ENCODE results near the gene BHLHE40.

BHLHE40 gene

GRCh38 chr3:5020242-5020722 lies 41.0 kb downstream of the BHLHE40 start:
- H3K36me3 Mint-ChIP-seq (ENCODE audit: low read depth) = no peaks in the 10 kb centered on the region
- no peak overlapping the region for H3K27ac Mint-ChIP-seq
- peaks cover 5% of the 10 kb centered on the region for H3K4me1 Mint-ChIP-seq
- H3K27me3 Mint-ChIP-seq (ENCODE audit: low read depth) = peaks cover 16% of the 10 kb centered on the region
- no peak overlapping the region for H3K4me3 Mint-ChIP-seq
- no peaks in the 10 kb centered on the region for H3K9me3 Mint-ChIP-seq
- TF ChIP-seq, protein P1, sequence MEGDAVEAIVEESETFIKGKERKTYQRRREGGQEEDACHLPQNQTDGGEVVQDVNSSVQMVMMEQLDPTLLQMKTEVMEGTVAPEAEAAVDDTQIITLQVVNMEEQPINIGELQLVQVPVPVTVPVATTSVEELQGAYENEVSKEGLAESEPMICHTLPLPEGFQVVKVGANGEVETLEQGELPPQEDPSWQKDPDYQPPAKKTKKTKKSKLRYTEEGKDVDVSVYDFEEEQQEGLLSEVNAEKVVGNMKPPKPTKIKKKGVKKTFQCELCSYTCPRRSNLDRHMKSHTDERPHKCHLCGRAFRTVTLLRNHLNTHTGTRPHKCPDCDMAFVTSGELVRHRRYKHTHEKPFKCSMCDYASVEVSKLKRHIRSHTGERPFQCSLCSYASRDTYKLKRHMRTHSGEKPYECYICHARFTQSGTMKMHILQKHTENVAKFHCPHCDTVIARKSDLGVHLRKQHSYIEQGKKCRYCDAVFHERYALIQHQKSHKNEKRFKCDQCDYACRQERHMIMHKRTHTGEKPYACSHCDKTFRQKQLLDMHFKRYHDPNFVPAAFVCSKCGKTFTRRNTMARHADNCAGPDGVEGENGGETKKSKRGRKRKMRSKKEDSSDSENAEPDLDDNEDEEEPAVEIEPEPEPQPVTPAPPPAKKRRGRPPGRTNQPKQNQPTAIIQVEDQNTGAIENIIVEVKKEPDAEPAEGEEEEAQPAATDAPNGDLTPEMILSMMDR (IDR thresholded peaks at IDR 0.05; ENCODE audit: unreplicated experiment in 3 of 3) = no peak

- Mint-ChIP-seq H3K27me3 (ENCODE audit: low read depth) (peaks cover 10% of the 10 kb centered on the region), H3K4me1 (peaks cover 5% of the 10 kb centered on the region), H3K27ac (peak overlapping the region in 1 of 3 experiments; percentile 38), H3K36me3 (ENCODE audit: low read depth) (no peaks in the 10 kb centered on the region), H3K4me3 (no peak overlapping the region), H3K9me3 (no peaks in the 10 kb centered on the region)
- TF ChIP-seq, protein P1 (IDR thresholded peaks at IDR 0.05; ENCODE audit: unreplicated experiment in 3 of 3) = no peak
Measured at GRCh38 chr3:5021116-5022092, 42.2 kb downstream of the BHLHE40 start.

- no peaks in the 10 kb centered on the region for H3K36me3 Mint-ChIP-seq (ENCODE audit: low read depth)
- TF ChIP-seq, protein P1 (IDR thresholded peaks at IDR 0.05; ENCODE audit: unreplicated experiment in 3 of 3) = no peak
- H3K9me3 Mint-ChIP-seq = no peaks in the 10 kb centered on the region
- H3K4me1 Mint-ChIP-seq = peaks cover 5% of the 10 kb centered on the region
- no peak overlapping the region for H3K27ac Mint-ChIP-seq
- no peak overlapping the region for H3K4me3 Mint-ChIP-seq
- peaks cover 10% of the 10 kb centered on the region for H3K27me3 Mint-ChIP-seq (ENCODE audit: low read depth)
Measured at GRCh38 chr3:5022187-5022965, 43.1 kb downstream of the BHLHE40 start.

- H3K9me3 Mint-ChIP-seq = peaks cover 2% of the 10 kb centered on the region
Measured at GRCh38 chr3:5022966-5023776, 43.9 kb downstream of the BHLHE40 start.

GRCh38 chr3:5023777-5024346 lies 44.6 kb downstream of the BHLHE40 start:
- no peaks in the 10 kb centered on the region for H3K36me3 Mint-ChIP-seq (ENCODE audit: low read depth)
- TF ChIP-seq, protein P1 (IDR thresholded peaks at IDR 0.05; ENCODE audit: unreplicated experiment in 3 of 3) = no peak
- H3K4me3 Mint-ChIP-seq = no peak overlapping the region
- H3K27ac Mint-ChIP-seq = no peak overlapping the region
- peaks cover 10% of the 10 kb centered on the region for H3K4me1 Mint-ChIP-seq
- H3K27me3 Mint-ChIP-seq (ENCODE audit: low read depth) = peaks cover 10% of the 10 kb centered on the region
- H3K9me3 Mint-ChIP-seq = peaks cover 2% of the 10 kb centered on the region

More at GRCh38 chr3:5022966-5023776, 43.9 kb downstream of the BHLHE40 start:
- peaks cover 10% of the 10 kb centered on the region for H3K4me1 Mint-ChIP-seq
- H3K36me3 Mint-ChIP-seq (ENCODE audit: low read depth) = no peaks in the 10 kb centered on the region
- TF ChIP-seq, protein P1 (IDR thresholded peaks at IDR 0.05; ENCODE audit: unreplicated experiment in 3 of 3) = no peak
- no peak overlapping the region for H3K4me3 Mint-ChIP-seq
- H3K27ac Mint-ChIP-seq = peak overlapping the region in 1 of 3 experiments; percentile 22
- peaks cover 10% of the 10 kb centered on the region for H3K27me3 Mint-ChIP-seq (ENCODE audit: low read depth)
